GM21447 (cell line): ENCODE results near the gene PIMREG.

Experiments used
- ATAC-seq: cut with Tn5 transposase; IDR thresholded peaks from one replicate; pipeline ENCODE4 v1.9.1; 2021; ENCODE audit not compliant: unreplicated experiment

PIMREG gene

GRCh38 chr17:6497496-6498221 is 53.4 kb downstream of the PIMREG start:
- no peak for ATAC-seq

- no peak for ATAC-seq
These were observed 54.1 kb downstream of the PIMREG start for GRCh38 chr17:6498356-6498755.

GRCh38 chr17:6498901-6499540 is 54.8 kb downstream of the PIMREG start:
- no peak for ATAC-seq
